ENCODE data around the gene NBEA.

Gene NBEA

DNA sequence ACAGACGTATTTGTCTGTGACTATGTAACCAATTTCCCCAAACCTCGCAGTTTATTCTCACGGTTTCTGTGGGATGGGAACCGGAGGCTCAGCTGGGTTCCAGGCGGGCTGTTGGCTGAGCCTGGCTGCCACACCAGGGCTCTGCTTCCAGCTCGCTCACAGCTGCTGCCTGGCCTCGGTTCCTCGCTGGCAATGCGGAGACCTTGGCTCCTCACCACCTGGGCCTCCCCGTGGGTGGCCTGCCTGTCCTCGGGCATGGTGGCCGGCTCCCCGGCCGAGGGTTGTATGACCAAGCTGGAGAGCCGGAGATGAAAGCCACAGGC, 753.3 kb downstream of the NBEA start:
- no peak overlapping the region for H3K4me3 ChIP-seq (ENCODE audit: low read length)
- TF ChIP-seq CTCF (IDR thresholded peaks at IDR 0.05; ENCODE audit: insufficient read depth, low read depth, low read length, missing control alignments) = no peak
- no peak for DNase-seq (ENCODE audit: low read depth)

- no peak for TF ChIP-seq CTCF (IDR thresholded peaks at IDR 0.05; ENCODE audit: insufficient read depth, low read depth, low read length, missing control alignments)
- no peak overlapping the region for H3K4me3 ChIP-seq (ENCODE audit: low read length)
- no peak for DNase-seq (ENCODE audit: low read depth)
These were observed 755.2 kb downstream of the NBEA start for GRCh38 chr13:35697186-35697730.

- no peak overlapping the region for H3K4me3 ChIP-seq (ENCODE audit: low read length)
- DNase-seq (ENCODE audit: low read depth) = no peak
These were observed 757.0 kb downstream of the NBEA start for GRCh38 chr13:35698911-35699576.

GRCh38 chr13:35699825-35700510, 757.9 kb downstream of the NBEA start:
- H3K4me3 ChIP-seq (ENCODE audit: low read length) = no peak overlapping the region
- DNase-seq (ENCODE audit: low read depth) = no peak
- no peak for TF ChIP-seq CTCF (IDR thresholded peaks at IDR 0.05; ENCODE audit: insufficient read depth, low read depth, low read length, missing control alignments)

More at GRCh38 chr13:35698911-35699576, 757.0 kb downstream of the NBEA start:
- TF ChIP-seq CTCF (IDR thresholded peaks at IDR 0.05; ENCODE audit: insufficient read depth, low read depth, low read length, missing control alignments) = no peak

DNA sequence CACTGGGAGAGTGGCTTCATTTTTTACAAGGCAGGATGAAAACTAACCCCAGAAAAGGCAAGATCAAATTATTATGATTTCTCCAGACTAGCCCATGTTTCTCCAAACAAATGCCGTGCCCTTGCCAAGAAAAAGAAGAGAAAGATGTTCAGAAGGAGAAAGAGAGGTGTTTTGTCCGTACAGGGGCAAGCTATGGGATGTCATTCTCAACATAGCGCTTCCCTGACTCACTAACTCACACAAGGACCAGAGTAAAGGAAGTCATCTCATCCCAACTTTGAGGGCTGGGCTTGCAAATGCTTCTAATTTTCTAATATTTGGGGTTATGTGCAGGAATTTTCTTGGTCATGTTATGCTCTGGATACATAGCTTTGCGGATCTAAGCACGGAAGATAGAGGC, 758.6 kb downstream of the NBEA start:
- no peak for TF ChIP-seq CTCF (IDR thresholded peaks at IDR 0.05; ENCODE audit: insufficient read depth, low read depth, low read length, missing control alignments)
- DNase-seq (ENCODE audit: low read depth) = no peak
- no peak overlapping the region for H3K4me3 ChIP-seq (ENCODE audit: low read length)

DNA sequence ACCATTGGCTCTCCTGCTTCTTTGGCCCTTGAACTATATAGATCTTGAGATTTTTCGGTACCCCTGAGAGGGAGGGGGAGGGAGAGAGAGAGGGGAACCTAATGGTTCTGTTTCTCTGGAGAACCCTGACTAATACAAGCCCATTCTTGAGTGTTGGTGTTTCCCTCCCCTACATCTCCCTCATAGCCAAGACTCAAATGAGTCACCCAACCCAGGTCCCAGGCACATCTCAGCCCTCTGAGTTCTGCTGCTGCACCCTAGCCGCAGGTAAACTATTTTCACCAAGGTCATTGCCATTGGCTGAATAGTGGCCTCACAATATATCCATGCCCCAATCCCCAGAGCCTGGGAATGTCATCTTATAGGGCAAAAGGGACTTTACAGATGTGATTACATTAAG, 760.2 kb downstream of the NBEA start:
- DNase-seq (ENCODE audit: low read depth) = no peak
- H3K4me3 ChIP-seq (ENCODE audit: low read length) = no peak overlapping the region
- no peak for TF ChIP-seq CTCF (IDR thresholded peaks at IDR 0.05; ENCODE audit: insufficient read depth, low read depth, low read length, missing control alignments)

Measured in epithelial cell of esophagus (primary cell).